ENCODE results near the gene OR5V1.
"Not testable (repeated sequence)": the region's sequence is repeated elsewhere in the genome, so short reads cannot be mapped to it uniquely, and the experiment has no call there.

OR5V1 gene

GRCh38 chr6:29368765-29369164 lies at the start of gene OR5V1:
OR5V1 (minus strand) TSS chr6:29368865; CDS start chr6:29356195, 12,670 bp downstream.
- no peak for DNase-seq

- DNase-seq, result no peak
Measured at GRCh38 chr6:29414588-29414987, 45.9 kb upstream of the OR5V1 start, which contains the start of gene OR12D1. OR12D1 (plus strand) TSS chr6:29414928.

- DNase-seq, result no peak
Measured at GRCh38 chr6:29403801-29404200, 35.1 kb upstream of the OR5V1 start.

GRCh38 chr6:29399525-29399924 lies 30.9 kb upstream of the OR5V1 start:
- DNase-seq, result no peak

- DNase-seq, result no peak
Measured at GRCh38 chr6:29395331-29395730, 26.7 kb upstream of the OR5V1 start, which contains the start of gene OR12D2. OR12D2 (plus strand) TSS chr6:29395631; CDS start chr6:29396700, 1,069 bp downstream.

- DNase-seq, result no peak
Measured at GRCh38 chr6:29388533-29388932, 19.9 kb upstream of the OR5V1 start.

GRCh38 chr6:29376003-29376402 lies 7.3 kb upstream of the OR5V1 start:
- no peak for DNase-seq

GRCh38 chr6:29375191-29375590 lies 6.5 kb upstream of the OR5V1 start, which contains the start of gene OR12D3:
OR12D3 (minus strand) TSS chr6:29375291; CDS start chr6:29375287, 4 bp downstream.
- DNase-seq, result no peak

GRCh38 chr6:29355603-29356002 lies 13.1 kb downstream of the OR5V1 start:
- DNase-seq, result no peak

- no peak for DNase-seq
Measured at GRCh38 chr6:29354980-29355379, 13.7 kb downstream of the OR5V1 start.

GRCh38 chr6:29349348-29349747 lies 19.3 kb downstream of the OR5V1 start:
- not testable (repeated sequence) for DNase-seq

- DNase-seq, result no peak
Measured at GRCh38 chr6:29345380-29345779, 23.3 kb downstream of the OR5V1 start.

GRCh38 chr6:29336269-29336668 lies 32.4 kb downstream of the OR5V1 start:
- no peak for DNase-seq

GRCh38 chr6:29332676-29333075 lies 36.0 kb downstream of the OR5V1 start:
- no peak for DNase-seq

- DNase-seq, result no peak
Measured at GRCh38 chr6:29325777-29326176, 42.9 kb downstream of the OR5V1 start.

GRCh38 chr6:29323332-29323731 lies 45.3 kb downstream of the OR5V1 start:
- not testable (repeated sequence) for DNase-seq

GRCh38 chr6:29319931-29320330 lies 48.7 kb downstream of the OR5V1 start:
- no peak for DNase-seq

Data from activated CD8-positive, alpha-beta memory T cell treated with anti-CD3 and anti-CD28 coated beads, Interleukin-2, amount 50 U/mL, for 4 hours (primary cell).